ENCODE results near the gene KRTAP20-2. TPM values are rescaled to one million over a fixed set of nuclear protein-coding genes. Genes with fewer than 3 reads are reported as not detected.

The KRTAP20-2 gene
- polyA plus RNA-seq, 12 donors, result not detected

GRCh38 chr21:30674312-30674711 is 39.3 kb downstream of the KRTAP20-2 start:
- DNase-seq, result no peak

DNA sequence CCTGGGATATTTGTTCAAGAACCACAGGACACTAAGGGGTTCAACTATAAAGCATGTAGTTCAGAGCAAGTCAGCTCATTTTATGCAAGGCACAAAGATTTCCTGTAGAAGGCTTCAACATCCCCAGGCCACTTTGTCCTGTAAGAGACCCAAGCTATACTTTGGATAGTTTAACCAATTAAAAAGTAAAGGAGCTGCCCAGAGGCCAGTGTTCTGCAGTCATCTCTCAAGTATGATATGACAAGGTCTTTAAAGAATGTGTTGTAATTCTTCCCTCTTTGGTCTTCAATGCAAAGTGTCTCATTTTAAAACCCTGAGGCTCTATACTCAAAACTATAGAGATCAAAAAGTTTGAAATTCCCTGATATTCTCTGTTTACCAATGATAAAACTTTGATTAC is 41.7 kb downstream of the KRTAP20-2 start:
- no peak for DNase-seq

DNA sequence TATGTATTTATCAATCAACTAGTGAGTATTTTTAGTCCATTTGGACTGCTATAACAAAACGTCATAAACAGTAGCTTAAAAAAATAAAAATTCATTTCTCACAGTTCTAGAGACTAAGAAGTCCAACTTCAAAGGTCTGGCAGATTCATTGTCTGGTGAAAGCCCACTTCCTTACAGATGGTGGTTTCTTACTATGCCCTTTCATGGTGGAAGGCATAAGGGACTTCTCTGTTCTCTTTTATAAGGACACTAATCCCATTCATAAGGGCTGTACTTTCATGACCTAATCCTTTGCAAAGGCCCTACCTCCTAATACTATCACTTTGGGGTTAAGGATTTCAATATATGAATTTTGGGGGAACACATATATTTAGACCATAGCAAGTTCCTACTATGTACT is 45.6 kb downstream of the KRTAP20-2 start:
- no peak for DNase-seq

GRCh38 chr21:30684506-30684905 is 49.5 kb downstream of the KRTAP20-2 start:
- DNase-seq, result no peak

Other genes starting within 250 kb of the KRTAP20-2 start
- not detected for gene KRTAP13-1, start 239.2 kb upstream of the KRTAP20-2 start, polyA plus RNA-seq (ENCODE audit: insufficient read length in 12 of 12)
- not detected for gene KRTAP13-3, start 209.3 kb upstream of the KRTAP20-2 start, polyA plus RNA-seq (ENCODE audit: insufficient read length in 12 of 12)
- not detected for gene KRTAP13-4, start 205.0 kb upstream of the KRTAP20-2 start, polyA plus RNA-seq (ENCODE audit: insufficient read length in 12 of 12)
- not detected for gene KRTAP15-1, start 194.9 kb upstream of the KRTAP20-2 start, polyA plus RNA-seq (ENCODE audit: insufficient read length in 12 of 12)
- gene KRTAP19-1, start 154.8 kb upstream of the KRTAP20-2 start, polyA plus RNA-seq (ENCODE audit: insufficient read length in 12 of 12), result not detected
- gene KRTAP19-2, start 147.8 kb upstream of the KRTAP20-2 start, polyA plus RNA-seq (ENCODE audit: insufficient read length in 12 of 12), result not detected
- gene KRTAP19-3, start 143.2 kb upstream of the KRTAP20-2 start, polyA plus RNA-seq (ENCODE audit: insufficient read length in 12 of 12), result not detected
- gene KRTAP19-4, start 138.0 kb upstream of the KRTAP20-2 start, polyA plus RNA-seq (ENCODE audit: insufficient read length in 12 of 12), result not detected
- not detected for gene KRTAP19-5, start 133.1 kb upstream of the KRTAP20-2 start, polyA plus RNA-seq (ENCODE audit: insufficient read length in 12 of 12)
- not detected for gene KRTAP19-6, start 93.3 kb upstream of the KRTAP20-2 start, polyA plus RNA-seq (ENCODE audit: insufficient read length in 12 of 12)
- not detected for gene KRTAP19-7, start 73.9 kb upstream of the KRTAP20-2 start, polyA plus RNA-seq (ENCODE audit: insufficient read length in 12 of 12)
- gene KRTAP22-2, start 44.8 kb upstream of the KRTAP20-2 start, polyA plus RNA-seq (ENCODE audit: insufficient read length in 12 of 12), result not detected
- gene KRTAP6-3, start 42.8 kb upstream of the KRTAP20-2 start, polyA plus RNA-seq (ENCODE audit: insufficient read length in 12 of 12), result not detected
- gene KRTAP6-2, start 36.3 kb upstream of the KRTAP20-2 start, polyA plus RNA-seq (ENCODE audit: insufficient read length in 12 of 12), result not detected
- gene KRTAP22-1, start 34.1 kb upstream of the KRTAP20-2 start, polyA plus RNA-seq (ENCODE audit: insufficient read length in 12 of 12), result not detected
- not detected for gene KRTAP6-1, start 21.3 kb upstream of the KRTAP20-2 start, polyA plus RNA-seq (ENCODE audit: insufficient read length in 12 of 12)
- not detected for gene KRTAP20-1, start 18.8 kb upstream of the KRTAP20-2 start, polyA plus RNA-seq (ENCODE audit: insufficient read length in 12 of 12)
- gene KRTAP20-4, start 14.6 kb upstream of the KRTAP20-2 start, polyA plus RNA-seq (ENCODE audit: insufficient read length in 12 of 12), result not detected
- not detected for gene KRTAP20-3, start 7.7 kb downstream of the KRTAP20-2 start, polyA plus RNA-seq (ENCODE audit: insufficient read length in 12 of 12)
- not detected for gene KRTAP21-3, start 83.6 kb downstream of the KRTAP20-2 start, polyA plus RNA-seq (ENCODE audit: insufficient read length in 12 of 12)
- gene KRTAP21-2, start 112.1 kb downstream of the KRTAP20-2 start, polyA plus RNA-seq (ENCODE audit: insufficient read length in 12 of 12), result not detected
- gene KRTAP21-1, start 120.2 kb downstream of the KRTAP20-2 start, polyA plus RNA-seq (ENCODE audit: insufficient read length in 12 of 12), result not detected
- gene KRTAP8-1, start 178.1 kb downstream of the KRTAP20-2 start, polyA plus RNA-seq (ENCODE audit: insufficient read length in 12 of 12), result not detected
- gene KRTAP7-1, start 194.6 kb downstream of the KRTAP20-2 start, polyA plus RNA-seq (ENCODE audit: insufficient read length in 12 of 12), result not detected
- gene KRTAP11-1, start 246.4 kb downstream of the KRTAP20-2 start, polyA plus RNA-seq (ENCODE audit: insufficient read length in 12 of 12), result not detected